Activated CD8-positive, alpha-beta T cell treated with anti-CD3 and anti-CD28 coated beads for 36 hours (primary cell): ENCODE measurements around the gene DHX8. TPM values are rescaled to one million over a fixed set of nuclear protein-coding genes. Genes with fewer than 3 reads are reported as not detected.

Experiments used
- ATAC-seq: fragments of 200-7000 bp; cut with Tn5 transposase; one replicate; pipeline ENCODE4 v1.10.0; 2021; ENCODE audit warnings: mild to moderate bottlenecking, moderate library complexity
- CTCF ChIA-PET: fragments of 350-600 bp; sonication (Branson Sonifier 250); formaldehyde crosslinking; loops from one replicate; lab custom pipeline; 2021; ENCODE audit warnings: antibody characterized with exemption; lab: Charles Lee
- POLR2A ChIA-PET: fragments of 350-600 bp; sonication (Branson Sonifier 250); formaldehyde crosslinking; loops from one replicate; lab custom pipeline; 2021; ENCODE audit warnings: antibody characterized with exemption; lab: Charles Lee
- DNase-seq: peaks from one replicate; pipeline ENCODE4 v3.0.0-alpha.2; 2020
- H3K27ac Mint-ChIP-seq: one replicate; pipeline ENCODE4 v1.8.0; 2021; ENCODE audit warnings: mild to moderate bottlenecking, mixed read lengths
- H3K27me3 Mint-ChIP-seq: one replicate; pipeline ENCODE4 v1.8.0; 2021; ENCODE audit warnings: mixed read lengths
- H3K36me3 Mint-ChIP-seq: one replicate; pipeline ENCODE4 v1.8.0; 2021; ENCODE audit warnings: low read depth, mixed read lengths
- H3K4me1 Mint-ChIP-seq: one replicate; pipeline ENCODE4 v1.8.0; 2021; ENCODE audit warnings: low read depth, mixed read lengths
- H3K4me3 Mint-ChIP-seq: one replicate; pipeline ENCODE4 v1.8.0; 2021; ENCODE audit warnings: mild to moderate bottlenecking, moderate library complexity, mixed read lengths
- H3K9me3 Mint-ChIP-seq: one replicate; pipeline ENCODE4 v1.8.0; 2021; ENCODE audit warnings: mixed read lengths
- intact Hi-C: fragments of 100-400 bp; cut with micrococcal nuclease; formaldehyde crosslinking; loops from one replicate; pipeline ENCODE4 v1.10.0; 2022
- total RNA-seq, 2 experiments: library from RNA; stranded (reverse); gene quantifications; one replicate each; pipeline ENCODE4 v1.2.3, GENCODE V29; 2021
- TF ChIP-seq, protein P1 (sequence below): fragments of 200-600 bp; IDR thresholded peaks from one replicate; pipeline ENCODE4 v1.8.0; 2022; ENCODE audit warnings: antibody characterized with exemption, mild to moderate bottlenecking

Gene DHX8
- total RNA-seq, 2 experiments from 2014 or later: 43.0 to 45.1 TPM

- Mint-ChIP-seq H3K36me3 (peaks cover 5% of the 10 kb centered on the region), H3K27ac (no peak overlapping the region), H3K9me3 (no peaks in the 10 kb centered on the region), H3K27me3 (no peaks in the 10 kb centered on the region), H3K4me1 (no peaks in the 10 kb centered on the region), H3K4me3 (no peak overlapping the region)
- no peak for DNase-seq
- no peak for ATAC-seq
- ChIA-PET CTCF (interaction anchor here (1.4 to 1.5 kb wide), 2 partner anchors 49 to 352 kb away, joined by 4 to 6 read pairs; no protein-coding TSS in a partner anchor), POLR2A (interaction anchor here (0.6 to 1.0 kb wide), 2 partner anchors 11 to 39 kb away, joined by 3 read pairs; no protein-coding TSS in a partner anchor)
- intact Hi-C loops: loop anchor here (10.0 kb wide), 1 partner anchor 58 kb away; no protein-coding TSS in a partner anchor
- TF ChIP-seq, protein P1, sequence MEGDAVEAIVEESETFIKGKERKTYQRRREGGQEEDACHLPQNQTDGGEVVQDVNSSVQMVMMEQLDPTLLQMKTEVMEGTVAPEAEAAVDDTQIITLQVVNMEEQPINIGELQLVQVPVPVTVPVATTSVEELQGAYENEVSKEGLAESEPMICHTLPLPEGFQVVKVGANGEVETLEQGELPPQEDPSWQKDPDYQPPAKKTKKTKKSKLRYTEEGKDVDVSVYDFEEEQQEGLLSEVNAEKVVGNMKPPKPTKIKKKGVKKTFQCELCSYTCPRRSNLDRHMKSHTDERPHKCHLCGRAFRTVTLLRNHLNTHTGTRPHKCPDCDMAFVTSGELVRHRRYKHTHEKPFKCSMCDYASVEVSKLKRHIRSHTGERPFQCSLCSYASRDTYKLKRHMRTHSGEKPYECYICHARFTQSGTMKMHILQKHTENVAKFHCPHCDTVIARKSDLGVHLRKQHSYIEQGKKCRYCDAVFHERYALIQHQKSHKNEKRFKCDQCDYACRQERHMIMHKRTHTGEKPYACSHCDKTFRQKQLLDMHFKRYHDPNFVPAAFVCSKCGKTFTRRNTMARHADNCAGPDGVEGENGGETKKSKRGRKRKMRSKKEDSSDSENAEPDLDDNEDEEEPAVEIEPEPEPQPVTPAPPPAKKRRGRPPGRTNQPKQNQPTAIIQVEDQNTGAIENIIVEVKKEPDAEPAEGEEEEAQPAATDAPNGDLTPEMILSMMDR: no peak
Measured at GRCh38 chr17:43526886-43527648, 43.3 kb downstream of the DHX8 start.

DNA sequence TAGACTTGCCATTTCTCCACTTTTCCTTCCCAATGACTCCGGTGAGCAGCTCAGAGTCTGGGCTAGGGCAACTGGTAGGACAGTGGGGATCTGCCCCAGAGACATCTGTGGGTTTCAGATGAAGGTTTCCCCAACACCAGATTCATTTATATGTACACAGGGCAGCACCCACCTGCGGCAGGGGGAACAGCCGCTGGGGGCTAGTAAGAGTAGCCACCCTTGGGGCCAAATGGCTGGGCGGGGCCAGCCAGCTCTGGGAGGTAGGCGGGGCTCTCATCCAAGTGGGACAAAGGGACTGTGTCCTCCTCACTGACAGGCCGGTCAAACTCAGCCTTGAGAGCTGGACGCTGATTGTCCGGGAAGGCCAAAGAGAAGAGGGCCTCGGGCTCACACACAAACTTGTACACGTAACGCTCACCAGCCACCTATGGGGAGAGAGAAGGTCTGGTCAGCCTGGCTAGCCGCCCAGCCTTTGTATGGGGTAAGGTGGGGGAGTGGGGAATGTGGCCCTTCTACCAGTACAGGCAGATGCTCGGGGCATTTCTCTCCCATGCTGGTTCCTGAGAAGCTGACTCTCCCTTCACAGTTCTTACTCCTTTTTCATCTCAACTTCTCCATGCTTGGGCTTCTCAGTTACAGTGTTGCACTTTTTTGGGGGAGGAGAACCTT is 44.7 kb downstream of the DHX8 start:
- Mint-ChIP-seq H3K9me3 (no peaks in the 10 kb centered on the region), H3K36me3 (peaks cover 4% of the 10 kb centered on the region), H3K27ac (no peak overlapping the region), H3K4me3 (no peak overlapping the region), H3K27me3 (no peaks in the 10 kb centered on the region), H3K4me1 (no peaks in the 10 kb centered on the region)
- ChIA-PET CTCF (no interaction called here), POLR2A (interaction anchor here (1.0 kb wide), 1 partner anchor 13 kb away, joined by 3 read pairs; no protein-coding TSS in a partner anchor)
- TF ChIP-seq, protein P1: no peak
- intact Hi-C loops: loop anchor here (10.0 kb wide), 1 partner anchor 56 kb away; no protein-coding TSS in a partner anchor
- ATAC-seq: no peak
- DNase-seq: no peak

GRCh38 chr17:43528988-43529814 is 45.4 kb downstream of the DHX8 start:
- no peaks in the 10 kb centered on the region for H3K4me1 Mint-ChIP-seq
- POLR2A ChIA-PET: no interaction called here
- intact Hi-C loops: loop anchor here (10.0 kb wide), 1 partner anchor 56 kb away; no protein-coding TSS in a partner anchor

GRCh38 chr17:43529947-43530287 is 46.1 kb downstream of the DHX8 start:
- no peak for ATAC-seq
- ChIA-PET CTCF (interaction anchor here (1.3 kb wide), 1 partner anchor 14 kb away, joined by 3 read pairs; no protein-coding TSS in a partner anchor), POLR2A (no interaction called here)
- Mint-ChIP-seq H3K27ac (no peak overlapping the region), H3K27me3 (no peaks in the 10 kb centered on the region), H3K4me1 (no peaks in the 10 kb centered on the region), H3K4me3 (no peak overlapping the region), H3K36me3 (no peaks in the 10 kb centered on the region), H3K9me3 (no peaks in the 10 kb centered on the region)
- DNase-seq: no peak
- TF ChIP-seq, protein P1: no peak
- intact Hi-C loops: loop anchor here (10.0 kb wide), 1 partner anchor 55 kb away; no protein-coding TSS in a partner anchor

More at GRCh38 chr17:43528988-43529814, 45.4 kb downstream of the DHX8 start:
- DNase-seq (no peak), ATAC-seq (no peak)
- no peak overlapping the region for H3K27ac Mint-ChIP-seq
- CTCF ChIA-PET: no interaction called here
- H3K9me3 Mint-ChIP-seq: no peaks in the 10 kb centered on the region
- H3K27me3 Mint-ChIP-seq: no peaks in the 10 kb centered on the region
- H3K36me3 Mint-ChIP-seq: peaks cover 4% of the 10 kb centered on the region
- no peak overlapping the region for H3K4me3 Mint-ChIP-seq
- TF ChIP-seq, protein P1: no peak
